K562 treated with DMSO at 1 percent for 4 hours (cell line): ENCODE results near the gene LDLRAD3. TPM values are rescaled to one million over a fixed set of nuclear protein-coding genes. Genes with fewer than 3 reads are reported as not detected.

Experiments used
- total RNA-seq: library from RNA; unstranded; fragments of 300-600 nt; gene quantifications from 2 replicates; pipeline ENCODE4 v1.2.3, GENCODE V29; 2022; ENCODE audit not compliant: insufficient read depth

LDLRAD3 gene, protein sequence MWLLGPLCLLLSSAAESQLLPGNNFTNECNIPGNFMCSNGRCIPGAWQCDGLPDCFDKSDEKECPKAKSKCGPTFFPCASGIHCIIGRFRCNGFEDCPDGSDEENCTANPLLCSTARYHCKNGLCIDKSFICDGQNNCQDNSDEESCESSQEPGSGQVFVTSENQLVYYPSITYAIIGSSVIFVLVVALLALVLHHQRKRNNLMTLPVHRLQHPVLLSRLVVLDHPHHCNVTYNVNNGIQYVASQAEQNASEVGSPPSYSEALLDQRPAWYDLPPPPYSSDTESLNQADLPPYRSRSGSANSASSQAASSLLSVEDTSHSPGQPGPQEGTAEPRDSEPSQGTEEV
- total RNA-seq, result 2.3 and 3.8 TPM in 2 replicates

DNA sequence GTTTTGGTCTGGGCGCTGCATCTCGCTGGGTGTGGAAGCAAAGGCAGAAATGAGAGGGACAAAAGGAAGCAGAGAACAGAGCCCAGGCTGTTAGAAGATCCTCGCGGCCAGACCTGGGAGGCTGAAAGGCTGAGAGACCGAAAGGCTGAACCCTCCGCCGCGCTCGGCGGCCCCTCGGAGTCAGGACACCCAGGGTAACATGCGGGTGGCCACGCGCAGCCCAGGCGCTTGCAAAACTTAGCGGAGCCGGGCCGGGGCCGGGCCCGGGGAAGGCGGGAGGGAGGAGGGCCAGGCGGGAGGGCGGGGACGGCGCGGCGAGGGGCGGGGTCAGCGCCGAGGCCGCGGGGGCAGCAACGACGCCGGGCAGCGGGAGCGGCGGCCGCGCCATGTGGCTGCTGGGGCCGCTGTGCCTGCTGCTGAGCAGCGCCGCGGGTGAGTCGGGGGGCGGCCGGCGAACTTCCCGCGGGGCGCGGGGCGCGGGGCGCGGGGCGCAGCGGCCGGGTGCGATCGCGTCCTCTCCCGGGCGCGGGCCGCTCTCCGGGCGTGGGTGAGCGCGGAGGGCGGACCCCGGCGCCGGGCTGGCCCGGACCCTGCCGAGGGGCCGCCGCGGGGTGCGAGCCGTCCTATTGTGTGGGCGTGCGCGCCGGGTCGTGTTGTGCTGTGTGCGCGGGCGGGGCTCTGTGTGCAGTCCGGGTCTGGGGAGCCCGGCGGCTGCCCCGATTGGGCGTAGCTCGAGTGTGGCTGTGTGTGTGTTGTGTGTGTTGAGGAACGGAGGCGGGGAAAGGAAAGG, at the start of gene LDLRAD3:
TSS of gene LDLRAD3 (plus strand) at position 350 of the 790 bp plus-strand sequence. CDS start at position 387, 37 bp downstream.

